Fibroblast of skin of left biceps (primary cell): ENCODE measurements around the gene OR2A25.

ENCODE experiments used
- DNase-seq, 2 experiments: peaks; one replicate each; pipeline ENCODE4 v3.0.0-alpha.2; 2013; ENCODE audit warnings: low read depth in 2 of 2

The OR2A25 gene

GRCh38 chr7:144074374-144074773 is 4.8 kb downstream of the OR2A25 start:
- DNase-seq: no peak

- DNase-seq: no peak
Measured at GRCh38 chr7:144085978-144086377, 16.4 kb downstream of the OR2A25 start, which contains the start of gene OR2A12. OR2A12 (plus strand) TSS chr7:144086278; CDS start chr7:144095108, 8,830 bp downstream.

GRCh38 chr7:144086730-144087129 is 17.1 kb downstream of the OR2A25 start:
- no peak for DNase-seq

- DNase-seq: no peak
Measured at GRCh38 chr7:144087230-144087629, 17.6 kb downstream of the OR2A25 start.

GRCh38 chr7:144090667-144091066 is 21.1 kb downstream of the OR2A25 start:
- no peak for DNase-seq

- no peak for DNase-seq
Measured at GRCh38 chr7:144098776-144099175, 29.2 kb downstream of the OR2A25 start.

GRCh38 chr7:144100607-144101006 is 31.0 kb downstream of the OR2A25 start:
- DNase-seq: no peak

- no peak for DNase-seq
Measured at GRCh38 chr7:144102041-144102440, 32.4 kb downstream of the OR2A25 start.

GRCh38 chr7:144105211-144105610 is 35.6 kb downstream of the OR2A25 start:
- DNase-seq: no peak

GRCh38 chr7:144109283-144109682 is 39.7 kb downstream of the OR2A25 start, which contains the start of gene OR2A2:
OR2A2 (plus strand) TSS chr7:144109583; CDS start chr7:144109583, 0 bp downstream.
- no peak for DNase-seq

GRCh38 chr7:144110272-144110671 is 40.7 kb downstream of the OR2A25 start:
- no peak for DNase-seq

GRCh38 chr7:144113651-144114050 is 44.0 kb downstream of the OR2A25 start:
- no peak for DNase-seq

GRCh38 chr7:144118341-144118740 is 48.7 kb downstream of the OR2A25 start:
- DNase-seq: no peak

GRCh38 chr7:144122876-144123275 is 53.3 kb downstream of the OR2A25 start, which contains the start of gene OR2A14:
OR2A14 (plus strand) TSS chr7:144123176; CDS start chr7:144129113, 5,937 bp downstream.
- no peak for DNase-seq
